Measurements from ENCODE around the gene GJB4.
"Not testable (repeated sequence)": the region's sequence is repeated elsewhere in the genome, so short reads cannot be mapped to it uniquely, and the experiment has no call there.

The GJB4 gene

DNA sequence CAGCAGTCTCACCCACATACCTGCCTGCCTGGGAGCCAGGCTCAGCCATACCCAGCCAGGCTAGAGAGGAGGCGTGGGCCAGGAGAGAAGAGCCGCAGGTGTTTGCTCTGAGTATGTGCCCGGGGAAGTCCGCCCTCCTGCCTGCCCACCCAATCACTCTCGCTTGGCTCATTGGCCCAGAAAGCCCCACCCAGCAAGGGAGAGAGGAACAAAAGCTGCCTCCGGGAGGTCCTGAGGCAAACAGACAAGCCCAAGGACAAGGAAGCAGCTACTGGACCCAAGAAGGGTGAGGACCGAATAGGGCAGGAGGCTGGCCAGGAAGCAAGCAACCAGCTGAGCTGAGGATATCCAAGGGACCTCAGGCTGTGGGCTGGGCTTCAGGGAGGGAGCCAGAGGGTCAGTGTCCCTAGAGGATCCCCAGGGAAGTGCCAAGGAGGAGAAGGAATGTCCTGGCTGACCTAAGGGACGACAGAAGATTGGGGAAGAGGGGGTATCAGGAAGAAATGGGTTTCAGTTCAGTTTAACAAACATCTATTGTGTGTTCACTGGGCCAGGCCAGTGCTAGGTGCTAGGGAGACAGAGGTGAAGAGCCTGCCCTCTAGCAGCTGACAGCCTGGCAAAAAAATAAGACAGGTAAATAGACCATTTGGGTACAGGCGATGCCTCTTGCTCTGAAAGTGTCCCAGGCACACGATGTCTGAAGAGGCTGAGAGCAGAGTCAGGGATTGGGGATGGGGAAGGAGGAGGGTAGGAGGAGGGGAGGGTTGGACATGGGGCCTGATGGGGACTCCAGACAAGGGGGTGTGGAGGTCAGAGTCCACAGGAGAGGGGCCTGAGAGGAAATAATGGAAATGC, at the start of gene GJB4:
Gene GJB4 (plus strand): TSS at position 238 of the 855 bp plus-strand sequence. CDS start 1,515 bp downstream, outside the sequence.
- no peak for DNase-seq

DNA sequence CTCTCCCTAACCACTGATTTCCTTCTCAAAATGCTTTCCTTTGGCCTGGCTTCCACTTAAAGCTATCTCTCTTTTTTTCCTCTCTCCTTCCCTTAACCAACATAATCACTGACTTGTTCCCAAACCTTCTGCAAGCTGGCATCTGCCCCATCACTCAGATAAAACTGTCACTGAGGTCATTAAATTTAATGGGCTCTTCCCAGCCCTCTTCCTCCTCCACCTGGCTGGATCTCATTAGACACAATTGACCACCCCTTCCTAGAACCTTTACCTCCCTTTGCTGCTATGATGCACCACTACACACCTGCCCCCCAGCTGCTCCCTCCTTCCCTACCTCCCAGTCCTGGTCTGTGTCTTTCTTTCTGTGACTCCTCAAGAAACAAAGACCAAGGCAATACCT, 48.7 kb upstream of the GJB4 start:
- no peak for DNase-seq

DNA sequence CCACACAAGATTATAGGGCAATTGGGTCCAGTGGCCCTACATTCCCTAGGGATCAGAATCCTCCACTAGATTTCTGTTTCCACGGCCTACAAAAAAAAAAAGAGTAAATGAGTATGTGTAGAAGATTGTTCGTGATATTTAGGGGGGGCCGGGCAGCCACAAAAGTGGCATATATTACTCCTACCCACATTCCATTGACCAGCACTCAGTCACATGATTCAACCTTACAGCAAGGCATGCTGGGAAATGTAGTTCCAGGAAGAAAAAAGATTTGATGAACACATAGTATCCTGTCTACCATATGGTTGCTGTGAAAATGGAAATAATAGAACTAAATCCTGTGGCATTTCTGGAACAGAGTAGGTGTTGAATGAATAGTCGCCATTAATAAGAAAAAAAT, 48.1 kb upstream of the GJB4 start:
- no peak for DNase-seq

- DNase-seq, result no peak
Observed at GRCh38 chr1:34712007-34712688, 47.4 kb upstream of the GJB4 start.

- DNase-seq, result no peak
Observed at GRCh38 chr1:34713443-34713842, 46.1 kb upstream of the GJB4 start.

DNA sequence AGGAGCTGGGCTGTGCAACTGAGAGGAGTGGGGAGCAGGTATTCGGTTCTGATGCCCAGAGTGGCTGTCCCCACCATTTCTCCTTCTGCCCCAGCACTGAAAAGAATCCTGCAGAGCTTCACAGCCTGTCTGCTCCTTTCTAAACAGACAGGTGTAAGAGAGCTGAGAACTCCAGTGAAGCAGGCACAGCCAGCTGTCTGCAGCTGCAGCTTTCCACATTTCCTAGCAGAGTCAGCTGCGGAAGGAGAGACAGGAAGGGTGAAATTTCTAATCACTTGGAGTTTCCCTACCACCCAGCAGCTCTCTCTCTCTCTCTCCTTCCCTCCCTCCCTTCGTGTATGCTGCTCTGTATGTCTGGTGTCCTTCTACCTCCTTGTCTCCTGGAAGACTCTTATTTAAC, 45.2 kb upstream of the GJB4 start:
- no peak for DNase-seq

DNA sequence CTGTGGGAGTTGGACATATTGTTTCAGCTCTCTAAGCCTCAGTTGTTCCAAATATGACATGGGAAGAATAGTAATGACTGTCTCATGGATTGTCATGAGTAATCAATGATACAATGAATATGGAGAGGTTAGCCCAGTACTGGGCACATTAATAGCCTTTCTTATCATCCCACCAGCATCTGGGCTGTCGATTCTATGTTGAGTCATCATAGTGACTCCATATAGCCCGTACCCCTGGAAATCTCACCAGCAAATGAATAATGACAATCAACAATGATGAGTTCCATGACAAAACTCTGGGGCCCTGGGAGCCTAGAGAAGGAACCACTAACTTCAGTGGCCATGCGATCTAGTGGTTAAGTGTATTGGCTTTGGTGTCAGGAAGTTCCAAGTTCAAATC, 44.4 kb upstream of the GJB4 start:
- no peak for DNase-seq

- DNase-seq, result no peak
Observed at GRCh38 chr1:34721241-34721640, 38.3 kb upstream of the GJB4 start.

- no peak for DNase-seq
Observed at GRCh38 chr1:34721646-34722355, 37.7 kb upstream of the GJB4 start.

GRCh38 chr1:34726861-34727260, 32.7 kb upstream of the GJB4 start:
- DNase-seq, result no peak

- DNase-seq, result no peak
Observed at GRCh38 chr1:34730485-34730884, 29.1 kb upstream of the GJB4 start.

DNA sequence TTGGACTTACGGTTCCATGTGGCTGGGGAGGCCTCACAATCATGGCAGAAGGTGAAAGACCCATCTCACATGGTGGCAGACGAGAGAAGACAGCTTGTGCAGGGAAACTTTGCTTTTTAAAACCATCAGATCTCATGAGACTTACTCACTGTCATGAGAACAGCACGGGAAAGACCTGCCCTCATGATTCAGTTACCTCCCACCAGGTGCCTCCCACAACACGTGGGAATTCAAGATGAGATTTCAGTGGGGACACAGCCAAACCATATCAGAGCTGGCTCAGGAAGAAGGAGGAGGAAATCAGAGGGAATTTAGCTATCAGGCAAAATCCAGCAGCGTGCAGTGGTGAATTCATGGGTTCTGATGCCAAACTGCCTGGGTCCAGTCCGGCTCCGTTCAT, 26.7 kb upstream of the GJB4 start:
- not testable (repeated sequence) for DNase-seq

- no peak for DNase-seq
Observed at GRCh38 chr1:34736692-34737091, 22.8 kb upstream of the GJB4 start.

DNA sequence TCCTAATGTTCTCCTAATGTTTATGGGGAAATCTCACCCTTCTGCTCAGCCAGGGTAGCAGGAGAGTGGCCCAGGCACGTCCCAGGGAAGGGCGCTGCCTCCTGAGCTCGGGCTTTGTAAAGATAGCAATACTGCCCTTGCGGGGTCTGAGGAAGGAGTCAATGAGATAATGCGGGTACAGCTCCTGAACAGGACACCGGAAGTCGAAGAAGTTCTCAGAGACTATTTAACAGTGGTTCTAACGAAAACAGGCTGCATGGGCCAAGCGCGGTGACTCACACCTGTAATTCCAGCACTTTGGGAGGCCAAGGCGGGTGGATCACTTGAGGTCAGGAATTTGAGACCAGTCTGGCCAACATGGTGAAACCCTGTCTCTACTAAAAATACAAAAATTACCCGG, 22.3 kb upstream of the GJB4 start:
- not testable (repeated sequence) for DNase-seq

- DNase-seq, result no peak
Observed at GRCh38 chr1:34739613-34740012, 19.9 kb upstream of the GJB4 start.

DNA sequence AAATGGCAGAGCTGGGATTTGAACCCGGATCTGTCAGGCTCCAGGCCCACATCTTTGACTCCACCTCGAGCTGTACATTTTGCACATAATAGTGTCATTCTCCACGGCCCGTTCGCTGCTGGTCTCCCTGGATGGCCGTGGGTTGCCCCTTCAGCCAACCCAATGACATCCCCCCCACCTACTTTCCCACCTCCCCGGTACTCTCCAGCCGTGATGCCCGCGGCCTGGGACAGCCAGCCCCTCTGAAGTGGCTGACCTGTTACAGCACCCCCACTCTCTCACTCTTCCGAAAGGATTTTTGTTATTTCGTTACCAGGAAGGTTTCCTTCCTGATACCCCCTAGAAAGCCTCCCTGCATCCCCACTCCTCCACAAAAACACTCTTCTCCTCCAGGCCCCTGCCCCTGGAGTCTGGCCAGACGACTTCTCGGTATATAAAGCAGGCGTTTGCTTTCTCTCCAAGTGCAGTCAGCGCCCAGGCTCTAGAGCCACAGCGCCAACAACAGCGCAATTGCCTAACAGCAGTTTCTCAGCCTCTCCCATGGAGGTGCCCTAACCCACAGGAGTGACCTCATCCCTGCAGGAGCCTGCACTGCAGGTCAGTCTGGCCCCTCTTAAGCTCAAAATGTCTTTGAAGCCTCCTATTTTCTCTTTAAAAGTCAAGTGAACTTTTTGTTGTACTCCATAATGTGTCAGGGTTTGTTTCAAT, 19.2 kb upstream of the GJB4 start:
- DNase-seq, result no peak

DNA sequence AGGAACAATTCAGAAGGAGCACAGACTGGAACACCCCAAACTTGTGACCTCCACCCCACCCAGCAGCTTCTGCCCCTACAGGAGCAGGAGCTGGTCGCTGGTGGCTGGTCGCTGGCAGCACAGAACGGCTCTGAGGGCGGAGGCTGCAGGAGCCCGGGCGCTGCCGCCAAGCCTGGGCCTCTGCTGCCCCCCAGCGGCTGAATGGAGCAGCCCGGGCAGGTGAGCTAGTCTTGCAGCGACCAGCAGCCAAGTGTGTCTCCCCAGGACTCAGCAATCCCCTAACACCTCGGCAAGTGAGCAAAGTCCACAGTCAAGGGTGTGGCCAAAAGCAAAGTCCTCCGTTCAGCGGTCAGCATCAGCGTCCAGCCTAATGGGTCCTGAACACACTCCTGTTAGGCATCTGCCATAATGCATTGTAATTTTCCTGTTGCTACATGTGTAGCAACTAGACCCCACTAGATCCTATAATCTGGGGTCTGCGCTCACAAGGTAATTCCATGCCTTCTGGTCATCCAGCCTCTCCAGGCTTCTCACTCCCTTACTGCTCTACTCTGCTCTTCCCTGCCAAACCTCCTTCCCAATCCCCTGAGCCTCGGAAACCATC, 16.8 kb upstream of the GJB4 start:
- DNase-seq, result peak; percentile 46

DNA sequence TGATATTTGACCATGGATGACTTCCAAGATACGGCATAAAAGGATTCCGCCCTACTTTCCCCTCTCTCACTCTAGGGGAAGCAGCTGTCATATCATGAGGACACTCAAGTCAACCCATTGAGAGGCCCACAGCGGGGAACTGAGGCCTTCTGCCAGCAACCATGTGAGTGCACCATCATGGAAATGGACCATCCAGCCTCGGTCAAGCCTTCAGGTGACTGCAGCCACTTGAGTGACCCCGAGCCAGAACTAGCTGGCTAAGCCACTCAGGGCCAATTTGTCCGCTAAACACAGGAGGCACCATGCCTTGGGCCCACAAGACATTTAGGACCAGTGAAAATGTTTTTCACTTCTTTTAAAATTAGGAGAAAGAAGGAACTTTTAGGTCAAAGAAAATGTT, 15.8 kb upstream of the GJB4 start:
- DNase-seq, result no peak

DNA sequence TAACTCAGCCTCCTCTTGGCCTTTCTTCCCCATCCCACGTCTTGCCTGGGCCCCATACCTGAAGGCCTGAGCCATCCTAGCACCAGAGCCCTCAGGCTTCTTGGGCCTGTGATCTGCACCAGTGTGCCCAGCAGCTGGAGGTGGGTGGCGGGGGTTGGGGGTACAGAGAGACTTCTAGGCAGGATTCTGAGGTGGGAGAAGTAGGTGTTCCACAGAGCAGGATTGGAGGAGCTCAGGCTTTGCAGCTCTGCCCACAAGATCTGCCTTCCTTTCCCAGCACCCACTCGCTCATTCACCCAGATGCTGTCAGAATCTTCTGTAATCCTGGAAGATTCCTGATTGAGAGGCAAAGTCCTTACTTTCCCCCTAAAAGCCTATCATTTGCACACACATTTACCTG, 14.7 kb upstream of the GJB4 start:
- no peak for DNase-seq

- no peak for DNase-seq
Observed at GRCh38 chr1:34745666-34746065, 13.9 kb upstream of the GJB4 start.

- no peak for DNase-seq
Observed at GRCh38 chr1:34746101-34746500, 13.4 kb upstream of the GJB4 start.

DNA sequence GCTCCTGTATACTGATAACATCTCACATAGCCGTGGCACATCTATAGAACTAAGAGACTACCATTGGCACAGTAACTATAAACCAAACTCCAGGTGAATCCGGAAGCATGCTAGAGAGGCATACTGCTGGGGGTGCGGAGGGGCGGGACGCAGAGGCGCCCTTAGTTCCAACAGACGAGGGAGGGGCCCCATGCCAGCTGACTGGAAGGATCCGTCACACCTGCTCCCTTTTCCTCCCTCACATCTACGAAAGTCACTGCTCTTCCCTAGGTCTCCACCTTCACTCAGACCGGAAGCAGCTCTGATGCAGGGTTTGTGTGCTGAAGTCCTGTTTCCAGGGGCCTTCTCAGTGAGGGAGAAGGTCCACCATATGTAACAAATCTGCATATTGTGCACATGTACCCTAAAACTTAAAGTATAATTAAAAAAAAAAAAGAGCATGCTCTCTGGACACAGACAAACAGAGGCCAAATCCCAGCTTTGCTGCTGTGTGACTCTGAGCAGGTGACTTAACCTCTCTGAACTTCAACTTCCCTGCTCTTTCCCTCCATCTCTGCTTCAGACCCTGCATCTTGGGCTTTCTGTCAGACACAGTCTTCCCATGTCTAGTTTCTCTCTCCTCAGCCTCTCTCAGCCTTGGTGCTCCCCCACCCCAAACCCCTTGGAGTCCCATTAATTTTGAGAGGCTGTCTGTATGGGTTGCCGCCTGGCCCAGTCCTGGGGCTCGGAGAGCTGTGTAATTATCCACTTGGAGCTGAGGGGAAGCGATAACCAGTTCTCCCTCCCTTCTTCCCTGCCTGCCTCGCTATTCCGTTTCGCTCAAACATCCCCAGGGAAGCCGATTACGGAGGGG, 12.5 kb upstream of the GJB4 start:
- no peak for DNase-seq

All from NK-92 treated with Interleukin-12 subunit alpha and Interleukin-12 subunit beta, amount 100 ng/mL, for 24 hours (cell line).